ENCODE results near the gene ZNF286A.
"Not testable (repeated sequence)": the region's sequence is repeated elsewhere in the genome, so short reads cannot be mapped to it uniquely, and the experiment has no call there.

DNA sequence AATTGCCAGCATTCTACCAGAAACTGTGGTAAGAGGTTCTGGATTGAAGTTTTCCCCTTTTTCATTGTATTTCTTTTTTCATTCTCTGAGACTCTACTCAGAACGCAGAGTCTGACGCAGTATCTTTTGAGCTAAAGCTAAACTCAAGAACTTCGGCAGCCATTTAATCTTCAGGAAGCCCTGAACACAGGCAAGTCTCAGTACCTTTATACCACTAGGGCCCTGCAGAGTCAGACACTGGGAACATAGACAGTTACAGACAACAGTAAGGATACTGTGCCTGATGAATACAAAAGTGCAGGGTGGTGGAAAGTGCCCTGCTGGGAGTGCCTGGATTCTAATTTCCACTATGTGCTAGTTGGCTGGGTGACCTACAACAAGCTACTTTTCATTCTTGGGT is 16.4 kb upstream of the ZNF286A start:
- not testable (repeated sequence) for TF ChIP-seq POLR2A (IDR thresholded peaks at IDR 0.05; ENCODE audit: low read length); GATA1 (IDR thresholded peaks at IDR 0.05; ENCODE audit: low read depth, low read length)

All from erythroblast (primary cell).